GM12864 (cell line): ENCODE results near the gene ZFPM1.

ENCODE experiments used
- DNase-seq: peaks from one replicate; pipeline ENCODE4 v3.0.0-alpha.2; 2011; ENCODE audit warnings: low read depth
- H3K4me3 ChIP-seq: 2 replicates; pipeline ENCODE4 v1.5.1; 2011; ENCODE audit warnings: mild to moderate bottlenecking, low read depth, low read length, control low read depth
- TF ChIP-seq, protein P1 (sequence below): IDR thresholded peaks from 2 replicates; pipeline ENCODE4 v1.5.1; 2011; ENCODE audit warnings: low read depth, mild to moderate bottlenecking, moderate library complexity, low read length, control low read depth, inconsistent platforms; ENCODE audit errors: missing control alignments

ZFPM1 gene

DNA sequence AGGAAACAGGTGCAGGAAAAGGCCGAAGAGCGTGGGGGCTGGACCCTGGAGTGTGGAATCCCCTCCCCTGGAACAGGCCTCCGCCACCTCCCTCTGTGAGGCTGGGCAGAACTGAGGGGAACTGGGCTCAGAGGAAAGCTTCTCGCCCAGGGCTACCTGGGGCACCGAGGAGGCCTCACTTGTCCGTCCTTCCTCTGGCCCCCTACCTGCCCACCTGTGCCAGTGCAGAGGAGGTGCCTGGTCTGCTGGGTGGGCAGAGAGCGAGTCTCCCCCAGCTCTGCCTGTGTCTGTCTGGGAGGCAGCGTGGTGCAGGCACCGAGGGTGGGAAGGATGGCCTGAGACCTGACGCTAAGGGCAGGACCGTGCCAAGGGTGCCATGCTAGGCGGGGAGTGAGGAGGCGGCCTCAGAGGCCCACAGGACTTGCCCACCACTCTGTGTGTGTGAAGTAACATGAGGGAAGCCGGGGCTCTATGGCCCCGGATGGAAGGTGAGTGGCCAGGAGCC, 42.2 kb downstream of the ZFPM1 start:
- DNase-seq, result no peak
- TF ChIP-seq, protein P1, sequence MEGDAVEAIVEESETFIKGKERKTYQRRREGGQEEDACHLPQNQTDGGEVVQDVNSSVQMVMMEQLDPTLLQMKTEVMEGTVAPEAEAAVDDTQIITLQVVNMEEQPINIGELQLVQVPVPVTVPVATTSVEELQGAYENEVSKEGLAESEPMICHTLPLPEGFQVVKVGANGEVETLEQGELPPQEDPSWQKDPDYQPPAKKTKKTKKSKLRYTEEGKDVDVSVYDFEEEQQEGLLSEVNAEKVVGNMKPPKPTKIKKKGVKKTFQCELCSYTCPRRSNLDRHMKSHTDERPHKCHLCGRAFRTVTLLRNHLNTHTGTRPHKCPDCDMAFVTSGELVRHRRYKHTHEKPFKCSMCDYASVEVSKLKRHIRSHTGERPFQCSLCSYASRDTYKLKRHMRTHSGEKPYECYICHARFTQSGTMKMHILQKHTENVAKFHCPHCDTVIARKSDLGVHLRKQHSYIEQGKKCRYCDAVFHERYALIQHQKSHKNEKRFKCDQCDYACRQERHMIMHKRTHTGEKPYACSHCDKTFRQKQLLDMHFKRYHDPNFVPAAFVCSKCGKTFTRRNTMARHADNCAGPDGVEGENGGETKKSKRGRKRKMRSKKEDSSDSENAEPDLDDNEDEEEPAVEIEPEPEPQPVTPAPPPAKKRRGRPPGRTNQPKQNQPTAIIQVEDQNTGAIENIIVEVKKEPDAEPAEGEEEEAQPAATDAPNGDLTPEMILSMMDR, result no peak
- no peak overlapping the region for H3K4me3 ChIP-seq

DNA sequence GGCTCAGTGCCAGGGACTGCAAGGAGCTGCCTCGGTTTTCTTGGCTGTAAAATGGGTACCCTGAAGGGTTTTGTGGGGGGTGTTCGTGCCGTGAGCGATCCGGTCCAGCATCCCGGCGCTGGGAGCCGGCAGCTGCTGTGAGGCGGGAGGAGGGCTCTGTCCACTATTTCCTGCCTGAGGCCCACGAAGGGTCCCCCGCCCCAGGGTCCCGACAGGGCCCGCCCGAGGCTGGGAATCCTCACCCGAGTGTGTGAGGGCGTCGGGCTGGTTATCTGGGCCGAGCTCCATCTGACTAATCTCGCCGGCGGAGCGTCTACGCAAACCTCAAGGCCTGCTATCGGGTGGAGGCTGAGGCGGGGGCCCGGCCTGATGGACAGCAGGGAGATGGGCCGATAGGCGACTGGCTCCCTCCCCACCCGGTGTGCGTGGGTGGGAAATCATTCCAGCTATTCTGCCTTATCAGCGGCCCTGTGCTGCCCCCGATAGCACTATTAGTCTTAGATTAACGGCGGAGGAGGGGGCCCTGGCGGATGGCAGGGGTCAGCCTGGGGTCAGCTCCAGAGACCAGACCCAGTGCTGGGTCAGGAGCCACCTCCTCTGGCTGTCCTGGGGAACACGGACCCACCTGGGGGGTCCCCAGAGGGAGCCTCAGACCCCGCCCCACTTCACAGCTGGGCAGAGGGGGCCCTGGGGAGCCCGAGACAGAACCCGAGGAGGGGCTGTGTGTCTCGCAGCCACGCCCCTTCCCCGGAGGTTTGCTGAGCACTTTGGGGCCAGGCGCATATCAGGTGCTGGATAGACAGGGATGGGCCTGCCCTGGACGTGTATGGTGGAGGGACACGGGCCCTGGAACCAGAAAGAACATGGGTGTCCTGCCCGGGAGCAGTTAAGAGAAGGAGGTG, 44.7 kb downstream of the ZFPM1 start:
- DNase-seq, result no peak
- TF ChIP-seq, protein P1, result no peak
- no peak overlapping the region for H3K4me3 ChIP-seq

DNA sequence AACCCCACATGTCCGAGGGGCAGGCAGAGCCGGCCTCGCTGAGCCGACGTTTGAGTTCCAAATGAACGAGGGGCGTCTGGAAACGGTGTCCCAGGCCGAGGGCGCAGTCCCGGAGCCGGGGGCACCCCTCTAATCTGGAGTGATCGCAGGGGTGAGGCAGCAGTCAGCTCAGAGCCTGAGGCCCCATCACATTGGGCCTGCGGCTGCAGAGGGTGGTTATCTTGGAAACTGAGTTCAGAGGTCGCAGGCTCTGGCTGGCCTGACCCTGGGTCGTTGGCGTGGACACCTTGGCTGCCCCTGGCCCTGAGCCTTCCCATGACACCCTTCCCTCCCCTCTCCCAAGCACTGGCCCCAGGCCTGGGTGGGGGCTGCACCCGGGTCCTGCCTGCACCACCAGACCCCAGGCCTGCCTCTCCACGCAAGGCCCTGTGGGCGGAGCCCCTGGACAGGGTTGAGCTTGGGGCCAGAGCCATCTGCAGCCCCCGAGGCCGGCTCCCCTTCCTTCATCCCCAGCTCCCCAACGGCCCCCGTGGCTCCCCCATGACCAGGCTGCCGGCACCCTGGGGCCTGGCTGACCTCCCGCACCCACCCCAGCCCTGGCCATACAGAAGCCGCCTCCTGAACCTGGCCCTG, 45.6 kb downstream of the ZFPM1 start:
- no peak for DNase-seq
- TF ChIP-seq, protein P1, result no peak
- H3K4me3 ChIP-seq, result no peak overlapping the region

DNA sequence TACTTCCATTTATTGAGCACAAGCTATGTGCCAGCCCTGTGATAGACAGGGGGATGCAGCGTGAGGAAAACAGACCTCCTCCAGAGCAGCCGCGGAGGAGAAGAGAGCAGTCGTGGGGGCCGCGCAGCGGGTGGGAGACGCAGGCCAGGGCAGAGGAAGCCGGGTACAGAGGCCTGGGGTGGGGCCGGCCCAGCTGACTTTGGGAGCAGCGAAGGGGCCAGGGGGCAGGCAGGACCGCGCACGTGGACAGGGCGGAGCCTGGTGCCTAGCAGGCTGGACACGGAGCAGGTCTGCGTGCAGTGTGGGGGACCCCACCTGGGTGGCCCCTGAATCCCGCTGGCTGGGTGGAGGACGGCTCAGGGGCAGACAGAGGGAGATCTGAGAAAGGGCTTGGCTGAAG, 46.2 kb downstream of the ZFPM1 start:
- no peak overlapping the region for H3K4me3 ChIP-seq
- TF ChIP-seq, protein P1, result no peak
- DNase-seq, result no peak

DNA sequence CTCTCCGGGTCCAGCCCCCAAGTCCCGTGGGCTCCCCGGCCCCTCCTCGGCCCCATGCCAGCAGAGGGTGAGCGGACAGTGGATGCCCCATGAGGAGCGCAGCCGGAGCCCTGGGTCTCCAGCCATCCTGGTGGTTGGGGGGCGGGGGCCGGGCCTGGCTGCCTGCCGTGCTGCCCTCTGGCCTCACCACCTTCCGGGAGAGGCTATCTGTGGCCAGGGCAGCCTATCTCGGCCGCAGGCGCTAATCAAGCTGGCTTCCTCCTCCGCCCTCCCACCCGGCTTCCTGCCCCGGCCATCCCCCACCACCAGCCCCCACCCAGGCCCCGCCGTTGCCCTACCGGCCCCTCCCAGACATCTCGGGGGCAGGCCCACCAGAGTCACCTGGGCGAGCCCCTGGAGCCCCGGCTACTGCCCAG, 46.8 kb downstream of the ZFPM1 start:
- no peak overlapping the region for H3K4me3 ChIP-seq
- TF ChIP-seq, protein P1, result no peak
- no peak for DNase-seq

DNA sequence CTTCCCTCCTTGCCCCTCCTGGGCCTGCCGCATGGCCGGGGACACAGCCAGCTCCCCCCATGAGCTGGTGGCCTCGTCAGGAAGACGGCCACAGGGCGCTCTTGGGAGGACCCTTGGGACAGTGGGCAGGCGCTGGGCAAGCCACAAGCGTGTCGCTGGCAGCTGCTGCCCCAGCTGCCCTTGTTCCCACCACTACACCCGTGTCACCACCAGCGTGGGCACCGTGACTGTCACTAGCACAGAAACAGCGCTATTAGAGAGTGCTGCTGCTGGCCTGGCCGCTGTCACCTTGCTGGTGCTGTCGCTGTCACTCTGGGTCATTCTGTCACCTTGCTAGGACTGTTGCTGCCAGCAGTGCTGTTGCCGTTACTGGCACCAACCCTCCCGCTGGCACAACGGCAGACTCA, 47.2 kb downstream of the ZFPM1 start:
- TF ChIP-seq, protein P1, result no peak
- H3K4me3 ChIP-seq, result no peak overlapping the region
- DNase-seq, result no peak
